ENCODE results near the gene LARGE1.

GRCh38 chr22:33682927-33683326, 237.3 kb downstream of the LARGE1 start:
- no peak for TF ChIP-seq CTCF (conservative IDR thresholded peaks at IDR 0.05 in 1 of 2, IDR thresholded peaks at IDR 0.05 in 1 of 2; ENCODE audit: low read depth in 1 of 2, low read length in 2 of 2)
- no peak for TF ChIP-seq EZH2 (IDR thresholded peaks at IDR 0.05; ENCODE audit: low read length, missing control alignments)

Data from fibroblast of lung (primary cell).